ENCODE measurements around the gene HSF2BP. TPM values are rescaled to one million over a fixed set of nuclear protein-coding genes. Genes with fewer than 3 reads are reported as not detected.

Gene HSF2BP
- total RNA-seq, result 1.6 TPM in 1 of 2 replicates, not detected in the other

GRCh38 chr21:43659136-43660000, at the start of gene HSF2BP, which contains the start of gene RRP1B:
HSF2BP (minus strand) TSS chr21:43659488; CDS start chr21:43658096, 1,392 bp downstream.
RRP1B (plus strand) TSS chr21:43659560; CDS start chr21:43659665, 105 bp downstream.

Other genes starting within 250 kb of the HSF2BP start
- 3.4 and 6.2 TPM in 2 replicates for gene SIK1, start 232.4 kb downstream of the HSF2BP start, total RNA-seq
- 16.3 and 18.7 TPM in 2 replicates for gene RRP1B, start 72 bp upstream of the HSF2BP start, total RNA-seq
- 44.8 and 69.4 TPM in 2 replicates for gene PDXK, start 59.6 kb upstream of the HSF2BP start, total RNA-seq
- 18.4 and 21.5 TPM in 2 replicates for gene CSTB, start 116.8 kb upstream of the HSF2BP start, total RNA-seq
- gene RRP1, start 130.1 kb upstream of the HSF2BP start, total RNA-seq, result 12.8 and 15.3 TPM in 2 replicates
- gene AGPAT3, start 205.7 kb upstream of the HSF2BP start, total RNA-seq, result 23.3 and 29.2 TPM in 2 replicates

Measured in cardiac ventricle fibroblast (primary cell).